IMR-90 (cell line): ENCODE measurements around the gene ZMAT5. TPM values are rescaled to one million over a fixed set of nuclear protein-coding genes. Genes with fewer than 3 reads are reported as not detected.

ENCODE experiments used
- ATAC-seq: fragments of 200-7000 bp; cut with Tn5 transposase; 2 replicates; pipeline ENCODE4 v1.9.1; 2020; ENCODE audit warnings: low read depth, mild to moderate bottlenecking, moderate library complexity
- BruUV-seq: library from RNA; stranded (reverse); fragments of 400-500 nt; replicated peaks from 2 replicates; lab custom pipeline; 2021; lab: Mats Ljungman, UMichigan
- CTCF ChIA-PET: fragments of 300-600 bp; formaldehyde crosslinking; extraction: SDS; loops from one replicate; lab custom pipeline; 2021; ENCODE audit warnings: antibody characterized with exemption; lab: Yijun Ruan, JAX
- POLR2A ChIA-PET: fragments of 300-600 bp; sonication (Branson Sonifier 250); formaldehyde crosslinking; loops from one replicate; lab custom pipeline; 2022; ENCODE audit warnings: antibody characterized with exemption; ENCODE audit not compliant: unreplicated experiment; lab: Charles Lee
- DNase-seq: peaks from one replicate; pipeline ENCODE4 v3.0.0; 2013
- H2AFZ ChIP-seq: replicated peaks from 2 replicates; pipeline ENCODE3; 2013; ENCODE audit warnings: low read length, mild to moderate bottlenecking; ENCODE audit not compliant: poor library complexity
- H2AK5ac ChIP-seq: 2 replicates; pipeline ENCODE4 v1.6.1; 2013; ENCODE audit warnings: low read depth, low read length, inconsistent platforms
- H2AK9ac ChIP-seq: replicated peaks from 2 replicates; pipeline ENCODE3; 2013; ENCODE audit warnings: mild to moderate bottlenecking, low read depth, low read length, moderate library complexity; ENCODE audit not compliant: poor library complexity
- H2BK120ac ChIP-seq: 2 replicates; pipeline ENCODE4 v1.6.1; 2013; ENCODE audit warnings: low read depth, low read length, inconsistent platforms
- H2BK15ac ChIP-seq: 3 replicates; pipeline ENCODE4 v1.6.1; 2013; ENCODE audit warnings: low read depth, low read length, inconsistent platforms
- H2BK20ac ChIP-seq: 2 replicates; pipeline ENCODE4 v1.6.1; 2013; ENCODE audit warnings: low read depth, mild to moderate bottlenecking, inconsistent platforms, low read length, moderate library complexity
- H2BK5ac ChIP-seq: 2 replicates; pipeline ENCODE4 v1.6.1; 2013; ENCODE audit warnings: mild to moderate bottlenecking, low read depth, low read length, inconsistent platforms; ENCODE audit not compliant: poor library complexity, severe bottlenecking
- H3K14ac ChIP-seq: replicated peaks from 2 replicates; pipeline ENCODE4 v1.6.1; 2013; ENCODE audit warnings: low read depth, low read length, inconsistent platforms
- H3K18ac ChIP-seq: 2 replicates; pipeline ENCODE4 v1.6.1; 2013; ENCODE audit warnings: low read depth, low read length, control low read depth
- H3K23ac ChIP-seq: 2 replicates; pipeline ENCODE4 v1.6.1; 2013; ENCODE audit warnings: low read depth, low read length, inconsistent platforms
- H3K27ac ChIP-seq: 2 replicates; pipeline ENCODE4 v1.5.1; 2013; ENCODE audit warnings: mild to moderate bottlenecking, control low read depth, low read length; ENCODE audit not compliant: insufficient read depth
- H3K27me3 ChIP-seq: 2 replicates; pipeline ENCODE4 v1.6.1; 2013; ENCODE audit warnings: low read length; ENCODE audit not compliant: control insufficient read depth, insufficient read depth
- H3K36me3 ChIP-seq: 2 replicates; pipeline ENCODE4 v1.6.1; 2013; ENCODE audit warnings: low read length, mixed read lengths; ENCODE audit not compliant: control insufficient read depth, insufficient read depth
- H3K4ac ChIP-seq: 2 replicates; pipeline ENCODE4 v1.6.1; 2013; ENCODE audit warnings: low read depth, low read length, inconsistent platforms
- H3K4me1 ChIP-seq: 2 replicates; pipeline ENCODE4 v1.6.1; 2013; ENCODE audit warnings: low read length, mixed read lengths; ENCODE audit not compliant: control insufficient read depth, insufficient read depth
- H3K4me2 ChIP-seq: 2 replicates; pipeline ENCODE4 v1.6.1; 2013; ENCODE audit warnings: low read depth, mild to moderate bottlenecking, control low read depth, low read length, moderate library complexity
- H3K4me3 ChIP-seq: 2 replicates; pipeline ENCODE4 v1.5.1; 2013; ENCODE audit warnings: low read depth, mild to moderate bottlenecking, control low read depth, low read length, moderate library complexity; ENCODE audit not compliant: insufficient read depth
- H3K56ac ChIP-seq: 2 replicates; pipeline ENCODE4 v1.6.1; 2013; ENCODE audit warnings: low read length, inconsistent platforms; ENCODE audit not compliant: insufficient read depth; ENCODE audit errors: extremely low read depth
- H3K79me1 ChIP-seq, 2 experiments: 2 replicates each; pipeline ENCODE4 v1.6.1; 2013; ENCODE audit warnings: low read length in 2 of 2, inconsistent platforms in 1 of 2, low read depth in 1 of 2
- H3K9ac ChIP-seq: 2 replicates; pipeline ENCODE4 v1.6.1; 2013; ENCODE audit warnings: low read depth, low read length, control low read depth
- H3K9me1 ChIP-seq: 2 replicates; pipeline ENCODE4 v1.6.1; 2013; ENCODE audit warnings: low read length, inconsistent platforms; ENCODE audit not compliant: insufficient read depth
- H3K9me3 ChIP-seq: 2 replicates; pipeline ENCODE4 v1.6.1; 2013; ENCODE audit warnings: low read length; ENCODE audit not compliant: control insufficient read depth, insufficient read depth
- H4K20me1 ChIP-seq: 2 replicates; pipeline ENCODE4 v1.6.1; 2013; ENCODE audit warnings: low read length, inconsistent platforms; ENCODE audit not compliant: insufficient read depth
- H4K5ac ChIP-seq: 2 replicates; pipeline ENCODE4 v1.6.1; 2013; ENCODE audit warnings: mild to moderate bottlenecking, low read depth, low read length, control low read depth
- H4K8ac ChIP-seq, 2 experiments: 2 replicates each; pipeline ENCODE4 v1.6.1; 2013; ENCODE audit warnings: low read depth in 2 of 2, low read length in 2 of 2, control low read depth in 1 of 2, inconsistent platforms in 1 of 2
- H4K91ac ChIP-seq: 2 replicates; pipeline ENCODE4 v1.6.1; 2013; ENCODE audit warnings: low read depth, low read length, inconsistent platforms; ENCODE audit not compliant: insufficient read depth
- CEBPB ChIP-seq: IDR thresholded peaks from 2 replicates; pipeline ENCODE4 v1.6.1; 2012; ENCODE audit warnings: low read depth, low read length, improper control_type of control experiment
- CTCF ChIP-seq: conservative IDR thresholded peaks from 2 replicates; pipeline ENCODE4 v1.5.1; 2012; ENCODE audit warnings: mild to moderate bottlenecking, low read depth, low read length, improper control_type of control experiment
- MAFK ChIP-seq: IDR thresholded peaks from 2 replicates; pipeline ENCODE4 v1.6.1; 2012; ENCODE audit warnings: low read depth, low read length, improper control_type of control experiment
- MXI1 ChIP-seq: IDR thresholded peaks from 2 replicates; pipeline ENCODE4 v1.6.1; 2012; ENCODE audit warnings: low read depth, mild to moderate bottlenecking, low read length, moderate library complexity, borderline replicate concordance
- WGBS, 2 experiments: methylation state at CpG; one replicate each; pipeline versions ENCODE4 v1.1.5 to v1.1.7; 2013; ENCODE audit warnings: missing lambda C conversion rate in 2 of 2; ENCODE audit not compliant: insufficient read length in 1 of 2; ENCODE audit errors: extremely low coverage in 2 of 2; 5-methylcytosine and 5-hydroxymethylcytosine counted together
- dilution Hi-C: fragments of 300-500 bp; cut with HindIII; formaldehyde crosslinking; loops from one replicate; pipeline ENCODE4 v1.14.3; 2018; ENCODE audit warnings: low sequenced_read_pairs; ENCODE audit not compliant: unreplicated experiment
- in situ Hi-C: fragments of 300-500 bp; cut with MboI; formaldehyde crosslinking; loops from 3 replicates; pipeline ENCODE4 v1.14.3; 2019; ENCODE audit warnings: low sequenced_read_pairs, inconsistent platforms, mixed read lengths
- intact Hi-C: fragments of 100-400 bp; cut with micrococcal nuclease; formaldehyde crosslinking; loops from 2 replicates; pipeline ENCODE4 v1.10.0; 2022
- polyA plus RNA-seq, 3 experiments: library from polyadenylated mRNA; depleted of rRNA; stranded (reverse); fragments of >200 nt; gene quantifications; 2 replicates each; pipeline ENCODE4 v1.2.3, GENCODE V29; 2012; ENCODE audit warnings: low replicate concordance in 1 of 3
- total RNA-seq: library from RNA; depleted of rRNA; stranded (reverse); fragments of >200 nt; gene quantifications from 2 replicates; pipeline ENCODE4 v1.2.3, GENCODE V29; 2012

The ZMAT5 gene
- total and polyA plus RNA-seq, 2 of the 4 experiments (the other 2 are of a cell fraction) = 21.7 to 31.8 TPM

GRCh38 chr22:29758068-29758622 is 8.7 kb downstream of the ZMAT5 start:
- DNase-seq (no peak), ATAC-seq (no peak)
- no peak overlapping the region for H3K9ac ChIP-seq
- H3K36me3 ChIP-seq = 0 out of 2 replicates have a peak, but pooled peaks cover 2% of the 10 kb centered on the region
- no peak overlapping the region for H2AK9ac ChIP-seq
- in situ Hi-C loops (no loop called here), dilution Hi-C loops (no loop called here), intact Hi-C loops (no loop called here)
- no peak overlapping the region for H3K18ac ChIP-seq
- no peak overlapping the region for H2BK120ac ChIP-seq
- no peak overlapping the region for H2BK5ac ChIP-seq
- no peak overlapping the region for H2BK15ac ChIP-seq
- TF ChIP-seq CTCF = no peak
- no peak for TF ChIP-seq MAFK
- no peak for TF ChIP-seq CEBPB
- no peak for TF ChIP-seq MXI1
- H3K14ac ChIP-seq = no peak overlapping the region
- no TSS peak for BruUV-seq
- peaks cover 3 to 10% of the 10 kb centered on the region in 2 experiments; a peak in 3 of 4 replicates for H3K79me1 ChIP-seq
- H4K8ac ChIP-seq = no peak overlapping the region
- no peak overlapping the region for H4K91ac ChIP-seq
- no peak overlapping the region for H3K23ac ChIP-seq
- H3K56ac ChIP-seq = no peak overlapping the region
- no peaks in the 10 kb centered on the region for H3K9me3 ChIP-seq
- WGBS, 2 experiments = no CpG with 5 or more reads among the region's 7 CpGs
- no peaks in the 10 kb centered on the region for H3K27me3 ChIP-seq
- no peak overlapping the region for H3K4me3 ChIP-seq
- H3K4me2 ChIP-seq = no peak overlapping the region
- H2AFZ ChIP-seq = no peak overlapping the region
- no peaks in the 10 kb centered on the region for H3K9me1 ChIP-seq
- H2AK5ac ChIP-seq = no peak overlapping the region
- CTCF ChIA-PET = interaction anchor here (0.6 kb wide), 2 partner anchors 14 to 22 kb away, joined by 4 read pairs; no protein-coding TSS in a partner anchor
- no peaks in the 10 kb centered on the region for H3K4me1 ChIP-seq
- no peak overlapping the region for H3K27ac ChIP-seq
- H2BK20ac ChIP-seq = no peak overlapping the region
- no peak overlapping the region for H3K4ac ChIP-seq
- POLR2A ChIA-PET = no interaction called here
- no peak overlapping the region for H4K5ac ChIP-seq
- no peaks in the 10 kb centered on the region; the same call in 1 of the 2 replicates for H4K20me1 ChIP-seq
